SH-SY5Y (cell line): ENCODE measurements around the gene LMO2.

Experiments used
- GATA2 ChIP-seq: IDR thresholded peaks from 2 replicates; pipeline ENCODE4 v1.6.1; 2011; ENCODE audit warnings: mild to moderate bottlenecking, low read depth, low read length
- GATA3 ChIP-seq: IDR thresholded peaks from 2 replicates; pipeline ENCODE4 v1.6.1; 2011; ENCODE audit warnings: low read depth, mild to moderate bottlenecking, low read length, moderate library complexity

GRCh38 chr11:33855500-33855899 lies 36.4 kb downstream of the LMO2 start:
- TF ChIP-seq GATA2 (no peak), GATA3 (no peak)
